ENCODE data around the gene ZNF407. TPM values are rescaled to one million over a fixed set of nuclear protein-coding genes. Genes with fewer than 3 reads are reported as not detected.

Gene ZNF407
- total RNA-seq, 2 experiments from 2014 or later, result 23.2 to 24.7 TPM

DNA sequence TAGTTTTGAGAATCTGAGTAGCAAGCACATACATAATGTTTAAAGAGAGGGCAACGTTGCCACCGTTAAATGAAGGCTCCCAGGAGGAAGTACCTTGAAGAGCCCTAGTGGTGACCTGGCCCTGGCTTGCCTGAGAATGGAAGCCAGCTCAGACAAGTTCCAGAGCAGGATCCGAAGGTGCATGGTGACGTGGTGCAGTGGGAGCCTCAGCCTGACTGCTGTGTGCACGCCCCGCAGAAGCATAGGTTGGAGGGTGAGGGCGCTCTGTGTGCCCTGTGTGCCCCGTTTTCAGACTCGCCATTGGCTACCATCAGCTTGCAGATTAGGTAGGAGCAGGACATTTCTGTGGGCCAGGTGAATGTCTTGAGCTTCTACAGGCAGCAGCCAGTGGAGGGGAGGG is 68.2 kb downstream of the ZNF407 start:
- ChIA-PET CTCF (no interaction called here), POLR2A (interaction anchor here (0.6 kb wide), 1 partner anchor 38 kb away, joined by 3 read pairs; no protein-coding TSS in a partner anchor)
- Mint-ChIP-seq H3K4me3 (no peak overlapping the region), H3K9me3 (no peaks in the 10 kb centered on the region), H3K36me3 (ENCODE audit: low read depth) (peaks cover 58% of the 10 kb centered on the region), H3K27me3 (no peaks in the 10 kb centered on the region), H3K4me1 (ENCODE audit: low read depth) (no peaks in the 10 kb centered on the region), H3K27ac (no peak overlapping the region)
- Histone ChIP-seq H3K27ac (ENCODE audit: low read depth in 1 of 2, low read length in 2 of 2) (no peak overlapping the region), H3K27me3 (ENCODE audit: control insufficient read depth in 1 of 2, insufficient read depth in 2 of 2, low read length in 2 of 2) (no peaks in the 10 kb centered on the region), H3K4me1 (ENCODE audit: insufficient read depth, low read length) (no peaks in the 10 kb centered on the region), H3K9me3 (ENCODE audit: control insufficient read depth in 1 of 2, insufficient read depth in 1 of 2, low read length in 2 of 2) (no peaks in the 10 kb centered on the region), H3K4me3 (ENCODE audit: low read length) (no peak overlapping the region), H3K36me3 (ENCODE audit: insufficient read depth, low read length) (no peaks in the 10 kb centered on the region)
- TF ChIP-seq, protein P1, sequence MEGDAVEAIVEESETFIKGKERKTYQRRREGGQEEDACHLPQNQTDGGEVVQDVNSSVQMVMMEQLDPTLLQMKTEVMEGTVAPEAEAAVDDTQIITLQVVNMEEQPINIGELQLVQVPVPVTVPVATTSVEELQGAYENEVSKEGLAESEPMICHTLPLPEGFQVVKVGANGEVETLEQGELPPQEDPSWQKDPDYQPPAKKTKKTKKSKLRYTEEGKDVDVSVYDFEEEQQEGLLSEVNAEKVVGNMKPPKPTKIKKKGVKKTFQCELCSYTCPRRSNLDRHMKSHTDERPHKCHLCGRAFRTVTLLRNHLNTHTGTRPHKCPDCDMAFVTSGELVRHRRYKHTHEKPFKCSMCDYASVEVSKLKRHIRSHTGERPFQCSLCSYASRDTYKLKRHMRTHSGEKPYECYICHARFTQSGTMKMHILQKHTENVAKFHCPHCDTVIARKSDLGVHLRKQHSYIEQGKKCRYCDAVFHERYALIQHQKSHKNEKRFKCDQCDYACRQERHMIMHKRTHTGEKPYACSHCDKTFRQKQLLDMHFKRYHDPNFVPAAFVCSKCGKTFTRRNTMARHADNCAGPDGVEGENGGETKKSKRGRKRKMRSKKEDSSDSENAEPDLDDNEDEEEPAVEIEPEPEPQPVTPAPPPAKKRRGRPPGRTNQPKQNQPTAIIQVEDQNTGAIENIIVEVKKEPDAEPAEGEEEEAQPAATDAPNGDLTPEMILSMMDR (IDR thresholded peaks at IDR 0.05), result no peak
- no peak for DNase-seq
- intact Hi-C loops (cut with DNase I, micrococcal nuclease), result no loop called here
- no peak for ATAC-seq (ENCODE audit: poor library complexity)

- intact Hi-C loops (cut with DNase I, micrococcal nuclease), result no loop called here
- H3K4me3 Mint-ChIP-seq, result no peak overlapping the region
- ChIA-PET CTCF (no interaction called here), POLR2A (no interaction called here)
- H3K27me3 ChIP-seq (ENCODE audit: control insufficient read depth in 1 of 2, insufficient read depth in 2 of 2, low read length in 2 of 2), result no peaks in the 10 kb centered on the region
- no peaks in the 10 kb centered on the region for H3K9me3 ChIP-seq (ENCODE audit: control insufficient read depth in 1 of 2, insufficient read depth in 1 of 2, low read length in 2 of 2)
- H3K4me3 ChIP-seq (ENCODE audit: low read length), result no peak overlapping the region
- H3K27me3 Mint-ChIP-seq, result no peaks in the 10 kb centered on the region
- no peak for ATAC-seq (ENCODE audit: poor library complexity)
- H3K36me3 Mint-ChIP-seq (ENCODE audit: low read depth), result peaks cover 76% of the 10 kb centered on the region
- H3K4me1 ChIP-seq (ENCODE audit: insufficient read depth, low read length), result no peaks in the 10 kb centered on the region
- peaks cover 7% of the 10 kb centered on the region for H3K36me3 ChIP-seq (ENCODE audit: insufficient read depth, low read length)
- no peaks in the 10 kb centered on the region for H3K4me1 Mint-ChIP-seq (ENCODE audit: low read depth)
- no peak for DNase-seq
- H3K27ac ChIP-seq (ENCODE audit: low read depth in 1 of 2, low read length in 2 of 2), result no peak overlapping the region
- no peak overlapping the region for H3K27ac Mint-ChIP-seq
- TF ChIP-seq, protein P1 (IDR thresholded peaks at IDR 0.05), result no peak
- H3K9me3 Mint-ChIP-seq, result no peaks in the 10 kb centered on the region
Measured at GRCh38 chr18:74669136-74669798, 71.6 kb downstream of the ZNF407 start.

- Histone ChIP-seq H3K36me3 (ENCODE audit: insufficient read depth, low read length) (peaks cover 10% of the 10 kb centered on the region), H3K9me3 (ENCODE audit: control insufficient read depth in 1 of 2, insufficient read depth in 1 of 2, low read length in 2 of 2) (peaks cover 5 to 12% of the 10 kb centered on the region in 2 experiments), H3K4me1 (ENCODE audit: insufficient read depth, low read length) (no peaks in the 10 kb centered on the region), H3K4me3 (ENCODE audit: low read length) (no peak overlapping the region), H3K27ac (ENCODE audit: low read depth in 1 of 2, low read length in 2 of 2) (no peak overlapping the region), H3K27me3 (ENCODE audit: control insufficient read depth in 1 of 2, insufficient read depth in 2 of 2, low read length in 2 of 2) (no peaks in the 10 kb centered on the region)
- no peak overlapping the region for H3K4me3 Mint-ChIP-seq
- no peak for ATAC-seq (ENCODE audit: poor library complexity)
- H3K27me3 Mint-ChIP-seq, result no peaks in the 10 kb centered on the region
- CTCF ChIA-PET, result no interaction called here
- no peaks in the 10 kb centered on the region for H3K4me1 Mint-ChIP-seq (ENCODE audit: low read depth)
- peaks cover 79% of the 10 kb centered on the region for H3K36me3 Mint-ChIP-seq (ENCODE audit: low read depth)
- intact Hi-C loops (cut with DNase I, micrococcal nuclease), result no loop called here
- no peaks in the 10 kb centered on the region for H3K9me3 Mint-ChIP-seq
- TF ChIP-seq, protein P1 (IDR thresholded peaks at IDR 0.05), result no peak
- POLR2A ChIA-PET, result no interaction called here
- DNase-seq, result no peak
- H3K27ac Mint-ChIP-seq, result no peak overlapping the region
Measured at GRCh38 chr18:74672371-74672770, 74.7 kb downstream of the ZNF407 start.
